ENCODE results near the gene LAT.

LAT gene

DNA sequence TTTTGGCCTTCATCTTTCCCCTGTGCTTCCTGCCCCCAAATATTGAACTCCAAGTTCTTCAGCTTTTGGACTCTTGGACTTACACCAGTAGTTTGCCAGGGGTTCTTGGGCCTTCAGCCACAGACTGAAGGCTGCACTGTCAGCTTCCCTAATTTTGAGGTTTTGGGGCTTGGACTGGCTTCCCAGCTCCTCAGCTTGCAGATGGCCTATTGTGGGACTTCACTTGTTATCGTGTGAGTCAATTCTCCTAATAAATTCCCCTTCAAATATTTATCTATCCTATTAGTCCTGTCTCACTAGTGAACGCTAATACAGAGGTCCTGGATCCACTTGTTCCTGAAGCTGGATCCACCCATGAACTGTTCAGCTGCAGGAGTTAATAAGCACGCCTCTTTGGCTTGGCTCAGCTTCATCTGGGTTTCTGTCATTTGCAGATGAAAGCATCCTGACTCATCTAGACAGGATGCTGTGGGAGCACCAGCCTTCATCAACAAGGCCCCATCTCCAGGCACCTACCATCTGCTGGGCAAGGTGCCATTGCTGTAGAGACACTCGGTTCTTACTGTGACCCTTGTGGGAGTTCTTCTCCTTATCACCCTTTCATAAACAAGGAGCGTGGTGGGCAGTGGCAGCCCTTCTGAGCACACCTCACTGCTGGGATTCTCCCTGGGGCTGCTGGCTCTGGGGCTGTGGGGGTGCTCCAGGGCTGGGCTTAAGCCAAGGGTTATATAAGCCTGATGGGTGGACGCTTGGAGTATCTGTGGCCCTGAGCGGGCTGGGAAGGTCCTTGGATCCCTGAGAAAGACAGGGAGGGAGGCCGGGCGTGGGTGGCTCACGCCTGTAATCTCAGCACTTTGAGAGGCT lies 23.1 kb downstream of the LAT start:
- peak in 2 of 3 donors; percentile 60 to 71 for DNase-seq (ENCODE audit: low read depth in 2 of 3, low spot score in 1 of 3)

GRCh38 chr16:29009050-29009837 lies 24.4 kb downstream of the LAT start:
- no peak for DNase-seq (ENCODE audit: low read depth in 2 of 3, low spot score in 1 of 3)

- DNase-seq (ENCODE audit: low read depth in 2 of 3, low spot score in 1 of 3): no peak
Observed at GRCh38 chr16:29009838-29010166, 24.9 kb downstream of the LAT start.

GRCh38 chr16:29011112-29011511 lies 26.3 kb downstream of the LAT start:
- DNase-seq (ENCODE audit: low read depth in 2 of 3, low spot score in 1 of 3): no peak

- DNase-seq (ENCODE audit: low read depth in 2 of 3, low spot score in 1 of 3): no peak
Observed at GRCh38 chr16:29011851-29012250, 27.0 kb downstream of the LAT start.

GRCh38 chr16:29012913-29013553 lies 28.2 kb downstream of the LAT start:
- no peak for DNase-seq (ENCODE audit: low read depth in 2 of 3, low spot score in 1 of 3)

DNA sequence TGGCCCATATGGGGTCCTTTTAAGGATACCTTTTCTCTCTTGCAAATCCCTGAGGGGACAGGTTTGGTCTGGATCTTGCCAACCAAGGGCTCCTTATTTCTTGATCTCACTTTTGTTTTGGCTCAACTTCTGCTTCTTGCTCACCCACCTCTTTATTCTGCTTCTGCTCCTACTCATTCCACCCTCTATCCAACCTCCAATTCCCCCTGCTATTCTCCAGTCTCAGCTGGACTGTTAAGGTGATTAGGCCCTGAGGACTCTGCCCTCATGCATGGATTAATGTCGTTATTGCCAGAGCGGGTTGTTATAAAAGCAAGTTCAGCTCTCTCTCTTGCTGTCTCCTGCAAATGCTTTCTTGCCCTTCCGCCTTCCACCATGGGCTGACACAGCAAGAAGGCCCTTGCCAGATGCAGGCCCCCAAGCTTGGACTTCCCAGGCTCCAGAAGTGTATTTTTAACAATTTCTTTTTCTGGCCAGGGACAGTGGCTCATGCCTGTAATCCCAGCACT lies 29.8 kb downstream of the LAT start:
- DNase-seq (ENCODE audit: low read depth in 2 of 3, low spot score in 1 of 3): no peak

GRCh38 chr16:29022196-29022595 lies 37.3 kb downstream of the LAT start:
- DNase-seq (ENCODE audit: low read depth in 2 of 3, low spot score in 1 of 3): no peak

DNA sequence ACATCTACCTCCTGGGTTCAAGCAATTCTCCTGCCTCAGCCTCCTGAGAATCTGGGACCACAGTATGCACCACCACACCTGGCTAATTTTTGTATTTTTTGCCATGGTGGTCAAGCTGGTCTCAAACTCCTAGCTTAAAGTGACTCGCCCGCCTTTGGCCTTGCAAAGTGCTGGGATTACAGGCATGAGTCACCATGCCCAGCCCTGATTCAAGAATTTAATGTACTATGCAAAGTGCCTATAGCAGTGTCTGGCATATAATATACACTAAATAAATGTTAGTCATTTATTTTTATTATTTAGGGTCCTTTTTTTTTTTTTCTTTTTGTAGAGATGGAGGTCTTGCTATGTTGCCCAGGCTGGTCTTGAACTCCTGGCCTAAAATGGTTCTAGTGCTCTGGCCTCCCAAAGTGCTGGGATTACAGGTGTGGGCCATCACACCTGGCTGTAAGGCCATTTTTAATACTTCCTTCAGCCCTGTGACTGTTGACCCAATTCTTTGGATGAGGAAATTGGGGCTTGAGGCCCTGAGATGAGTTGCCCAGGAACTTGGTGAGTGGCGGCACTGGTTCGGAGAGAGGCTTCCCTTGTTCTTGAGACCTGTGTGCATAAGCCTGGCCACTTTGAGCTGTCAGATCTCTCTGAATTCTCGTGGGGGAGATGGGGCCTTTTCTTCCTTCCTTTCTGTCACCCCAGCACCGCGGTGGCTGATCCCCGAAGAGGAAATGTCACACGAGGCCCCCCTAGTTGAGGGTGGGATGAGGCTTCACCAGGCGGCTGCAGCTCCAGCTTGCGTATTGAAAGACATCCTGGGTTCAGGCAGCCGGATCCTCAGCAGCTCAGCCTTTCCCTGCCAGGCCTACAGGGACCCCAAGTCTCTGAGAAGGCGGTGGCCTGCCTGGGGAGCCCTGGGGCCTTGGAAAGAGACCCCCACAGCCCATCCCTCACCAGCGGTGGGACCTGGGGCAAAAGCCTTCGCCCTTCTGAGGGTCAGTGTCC lies 38.7 kb downstream of the LAT start:
- DNase-seq (ENCODE audit: low read depth in 2 of 3, low spot score in 1 of 3): no peak

GRCh38 chr16:29024278-29024677 lies 39.4 kb downstream of the LAT start:
- DNase-seq (ENCODE audit: low read depth in 2 of 3, low spot score in 1 of 3): no peak

GRCh38 chr16:29025218-29025617 lies 40.4 kb downstream of the LAT start:
- no peak for DNase-seq (ENCODE audit: low read depth in 2 of 3, low spot score in 1 of 3)

DNA sequence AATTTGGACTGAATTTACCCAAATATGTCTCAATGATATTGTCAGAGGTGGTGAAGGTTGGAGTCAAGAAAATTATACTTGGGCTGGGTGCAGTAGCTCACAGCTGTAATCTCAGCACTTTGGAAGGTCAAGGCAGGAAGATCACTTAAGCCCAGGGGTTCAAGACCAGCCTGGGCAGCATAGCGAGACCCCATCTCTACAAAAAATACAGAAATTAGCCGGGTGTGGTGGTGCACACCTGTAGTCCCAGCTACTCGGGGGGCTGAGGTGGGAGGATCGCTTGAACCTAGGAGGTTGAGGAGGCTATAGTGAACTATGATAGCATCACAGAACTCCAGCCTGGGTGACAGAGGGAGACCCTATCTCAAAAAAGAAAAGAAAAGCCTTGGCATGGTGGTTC lies 40.9 kb downstream of the LAT start:
- DNase-seq (ENCODE audit: low read depth in 2 of 3, low spot score in 1 of 3): no peak

- no peak for DNase-seq (ENCODE audit: low read depth in 2 of 3, low spot score in 1 of 3)
Observed at GRCh38 chr16:29028457-29029167, 43.8 kb downstream of the LAT start.

DNA sequence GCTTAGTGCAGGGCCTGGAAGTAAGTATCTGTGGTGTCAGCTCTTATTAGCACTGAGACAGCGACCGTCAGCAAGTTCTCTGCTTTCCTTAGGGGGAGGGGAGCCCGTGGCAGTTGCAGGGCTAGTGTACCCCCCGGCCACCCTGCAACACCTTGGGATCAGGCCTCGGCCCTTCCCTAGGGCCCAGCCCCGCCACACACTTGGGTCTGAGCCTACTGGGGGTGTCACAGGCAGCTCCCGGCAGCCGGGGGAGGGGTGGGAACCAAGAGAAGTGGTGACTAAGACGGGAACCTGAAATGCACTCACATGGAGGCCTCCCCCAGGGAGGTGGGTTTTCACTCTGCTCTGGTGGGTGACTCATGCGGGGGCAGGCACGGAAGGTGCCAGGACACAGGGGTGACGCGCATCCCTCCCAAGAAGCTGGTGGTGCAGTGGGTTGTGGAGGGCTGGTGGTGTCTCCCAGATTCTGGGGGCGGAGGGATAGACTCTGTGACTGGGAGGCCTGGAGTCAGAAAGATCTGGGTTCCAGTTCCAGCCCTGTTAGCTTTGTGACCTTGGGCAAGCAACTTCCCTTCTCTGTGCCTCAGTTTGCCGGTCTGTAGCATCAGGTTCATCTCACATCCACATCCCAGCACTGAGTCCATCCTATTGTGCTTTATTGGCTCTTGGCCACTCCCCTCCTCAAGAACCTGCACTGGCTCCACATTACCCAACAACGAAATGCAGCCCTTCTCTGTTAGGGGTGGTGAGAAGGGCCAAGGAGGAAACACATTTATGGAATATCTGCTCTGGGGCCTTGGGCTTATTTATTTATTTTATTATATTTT lies 44.5 kb downstream of the LAT start:
- DNase-seq (ENCODE audit: low read depth in 2 of 3, low spot score in 1 of 3): peak; percentile 88

DNA sequence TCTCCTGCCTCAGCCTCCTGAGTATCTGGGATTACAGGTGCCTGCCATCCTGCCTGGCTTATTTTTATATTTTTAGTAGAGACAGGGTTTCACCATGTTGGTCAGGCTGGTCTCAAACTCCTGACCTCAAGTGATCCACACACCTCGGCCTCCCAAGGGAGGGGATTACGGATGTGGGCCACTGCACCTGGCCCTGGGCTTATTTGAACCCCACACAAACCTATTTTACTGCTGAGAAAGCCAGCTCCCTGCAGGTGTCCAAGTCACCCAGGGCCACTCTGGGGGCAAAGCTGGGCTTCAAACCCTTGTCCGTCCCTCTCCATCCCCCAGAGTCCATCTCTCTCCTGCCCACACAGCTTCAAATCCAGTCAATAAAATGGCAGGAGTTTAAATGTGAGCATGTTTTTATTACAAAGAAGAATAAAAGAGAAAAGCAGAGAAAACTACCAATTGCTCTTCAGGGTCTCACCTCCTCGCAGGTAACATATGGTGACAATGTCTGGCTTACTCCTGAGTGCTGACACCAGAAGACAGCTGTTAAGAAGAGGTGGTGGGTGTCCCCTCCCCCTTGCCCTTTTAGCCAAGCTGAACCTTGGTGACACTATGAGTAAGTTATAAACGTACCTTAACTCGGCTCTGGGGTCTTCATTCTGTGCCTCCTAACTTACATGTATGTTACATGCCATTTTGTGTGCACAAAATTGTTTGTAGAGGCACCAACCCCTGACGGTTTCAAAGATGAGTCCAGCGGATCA lies 45.4 kb downstream of the LAT start:
- DNase-seq (ENCODE audit: low read depth in 2 of 3, low spot score in 1 of 3): no peak

Data from stimulated activated CD4-positive, alpha-beta T cell treated with anti-CD3 and anti-CD28 coated beads, Interleukin-12 subunit alpha, Interleukin-12 subunit beta, amount 100 ng/mL, for 48 hours (primary cell).